Stomach (tissue), 9 donors: Measurements from ENCODE around the gene LRP3. TPM values are rescaled to one million over a fixed set of nuclear protein-coding genes. Genes with fewer than 3 reads are reported as not detected.
"Not testable (repeated sequence)": the region's sequence is repeated elsewhere in the genome, so short reads cannot be mapped to it uniquely, and the experiment has no call there.

Experiments
- DNase-seq, 2 donors: peaks; one replicate each; pipeline versions ENCODE4 v3.0.0 to v3.0.0-alpha.2; 2013 to 2019
- H3K27ac ChIP-seq, 5 donors: fragments of 200-600 bp in 4 of 5; sonication (generic) in 4 of 5; one replicate each; pipeline ENCODE4 v1.5.1; 2013 to 2019; ENCODE audit warnings: mild to moderate bottlenecking in 1 of 5, moderate library complexity in 1 of 5
- H3K27me3 ChIP-seq, 3 donors: fragments of 200-600 bp; sonication (generic); one replicate each; pipeline ENCODE4 v1.5.1; 2017 to 2019; ENCODE audit warnings: mixed run types in 1 of 3
- H3K36me3 ChIP-seq, 4 donors: fragments of 200-600 bp; sonication (generic); 1 replicate in 3 of 4; 2 replicates in 1 of 4; pipeline ENCODE4 v1.5.1; 2016 to 2019
- H3K4me1 ChIP-seq, 4 donors: fragments of 200-600 bp; sonication (generic); one replicate each; pipeline ENCODE4 v1.5.1; 2016 to 2019
- H3K4me3 ChIP-seq, 4 donors: fragments of 200-600 bp; sonication (generic) in 3 of 4; one replicate each; pipeline ENCODE4 v1.5.1; 2016 to 2019; ENCODE audit warnings: mild to moderate bottlenecking in 1 of 4
- H3K9me3 ChIP-seq, 4 donors: fragments of 200-600 bp; sonication (generic); one replicate each; pipeline ENCODE4 v1.5.1; 2016 to 2019
- EP300 ChIP-seq: sonication (generic); formaldehyde crosslinking; IDR thresholded peaks from one replicate; pipeline ENCODE4 v1.6.1; 2017; ENCODE audit warnings: antibody characterized with exemption
- POLR2A ChIP-seq, 4 donors: fragments of 450-650 bp; IDR thresholded peaks; one replicate each; pipeline ENCODE4 v1.6.1; 2016; ENCODE audit warnings: antibody characterized with exemption in 4 of 4, control low read depth in 2 of 4, mild to moderate bottlenecking in 1 of 4, moderate library complexity in 1 of 4
- POLR2AphosphoS5 ChIP-seq, 3 donors: sonication (generic); formaldehyde crosslinking; IDR thresholded peaks; one replicate each; pipeline ENCODE4 v1.6.1; 2016; ENCODE audit warnings: antibody characterized with exemption in 3 of 3
- WGBS, 5 donors: extraction: QIAGEN DNeasy Blood & Tissue Kit in 3 of 5; methylation state at CpG; one replicate each; pipeline versions ENCODE4 v1.1.5 to v1.1.7; 2013 to 2018; 5-methylcytosine and 5-hydroxymethylcytosine counted together
- intact Hi-C: fragments of 100-400 bp; cut with DNase I; formaldehyde crosslinking; loops from one replicate; pipeline ENCODE4 v1.15.1; 2023; ENCODE audit warnings: low total_unique reads
- polyA plus RNA-seq, 3 donors: library from polyadenylated mRNA; stranded (reverse); fragments of 200-250 nt; gene quantifications; one replicate each; pipeline ENCODE4 v1.2.3, GENCODE V29; 2013
- total RNA-seq, 5 donors: library from RNA; depleted of rRNA; stranded (reverse); fragments of >200 nt; gene quantifications; one replicate each; pipeline versions ENCODE4 v1.1.0 to v1.2.3, GENCODE V29; 2014 to 2016
- TF ChIP-seq, protein P1 (sequence below), 7 experiments: fragments of 450-650 bp in 4 of 7; fragments of 200-600 bp in 3 of 7; sonication (generic) in 3 of 7; IDR thresholded peaks; one replicate each; pipeline ENCODE4 v1.5.1; 2016 to 2019; ENCODE audit warnings: antibody characterized with exemption in 7 of 7, control low read depth in 2 of 7, mild to moderate bottlenecking in 1 of 7
- donor health status: healthy with polysubstance abuse.
- donor health status: Bipolar disorder and iron deficiency.
- donor health status: healthy.

The LRP3 gene
- total and polyA plus RNA-seq, 8 donors = 7.5 to 26.6 (median 12.8) TPM

DNA sequence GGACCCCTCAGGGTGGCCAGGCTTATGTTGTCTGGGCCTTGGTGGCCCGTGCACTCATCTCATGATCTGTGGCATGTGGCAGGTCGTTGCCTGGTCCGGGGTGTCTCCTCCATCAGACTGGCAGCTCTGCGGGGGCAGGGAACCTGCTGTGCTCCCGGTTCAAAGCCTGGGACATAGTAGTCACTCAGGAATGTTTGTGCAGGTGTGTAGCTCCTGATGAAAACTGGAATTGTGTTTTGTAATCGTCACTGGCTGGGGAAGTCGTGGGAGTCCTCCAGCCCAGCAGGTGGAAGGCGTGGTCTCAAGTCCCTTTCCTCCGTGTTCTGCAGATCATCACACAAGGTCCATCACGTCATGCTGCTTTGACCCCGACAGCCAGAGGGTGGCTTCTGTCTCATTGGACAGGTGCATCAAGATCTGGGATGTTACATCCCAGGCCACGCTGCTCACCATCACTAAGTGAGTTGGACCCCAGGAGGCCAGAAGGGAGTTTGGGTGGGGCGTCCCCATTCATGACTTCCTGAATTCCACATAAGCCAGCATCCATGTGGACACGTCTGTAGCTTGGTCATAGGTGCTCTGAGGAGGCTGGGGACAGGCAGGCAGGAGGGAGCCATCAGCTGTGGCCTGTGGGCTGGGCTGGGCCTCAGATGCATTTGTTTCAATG, 43.1 kb upstream of the LRP3 start:
- Histone ChIP-seq H3K4me1 (no peaks in the 10 kb centered on the region), H3K27ac (no peak overlapping the region), H3K4me3 (no peak overlapping the region), H3K9me3 (no peaks in the 10 kb centered on the region), H3K27me3 (no peaks in the 10 kb centered on the region), H3K36me3 (no peaks in the 10 kb centered on the region)
- WGBS, 5 donors = 57 to 65% (median 62%) methylated on average over 11 to 14 of the region's 14 CpGs
- TF ChIP-seq, protein P1, sequence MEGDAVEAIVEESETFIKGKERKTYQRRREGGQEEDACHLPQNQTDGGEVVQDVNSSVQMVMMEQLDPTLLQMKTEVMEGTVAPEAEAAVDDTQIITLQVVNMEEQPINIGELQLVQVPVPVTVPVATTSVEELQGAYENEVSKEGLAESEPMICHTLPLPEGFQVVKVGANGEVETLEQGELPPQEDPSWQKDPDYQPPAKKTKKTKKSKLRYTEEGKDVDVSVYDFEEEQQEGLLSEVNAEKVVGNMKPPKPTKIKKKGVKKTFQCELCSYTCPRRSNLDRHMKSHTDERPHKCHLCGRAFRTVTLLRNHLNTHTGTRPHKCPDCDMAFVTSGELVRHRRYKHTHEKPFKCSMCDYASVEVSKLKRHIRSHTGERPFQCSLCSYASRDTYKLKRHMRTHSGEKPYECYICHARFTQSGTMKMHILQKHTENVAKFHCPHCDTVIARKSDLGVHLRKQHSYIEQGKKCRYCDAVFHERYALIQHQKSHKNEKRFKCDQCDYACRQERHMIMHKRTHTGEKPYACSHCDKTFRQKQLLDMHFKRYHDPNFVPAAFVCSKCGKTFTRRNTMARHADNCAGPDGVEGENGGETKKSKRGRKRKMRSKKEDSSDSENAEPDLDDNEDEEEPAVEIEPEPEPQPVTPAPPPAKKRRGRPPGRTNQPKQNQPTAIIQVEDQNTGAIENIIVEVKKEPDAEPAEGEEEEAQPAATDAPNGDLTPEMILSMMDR (IDR thresholded peaks at IDR 0.05) = no peak
- TF ChIP-seq EP300 = no peak
- no peak for TF ChIP-seq POLR2AphosphoS5 (IDR thresholded peaks at IDR 0.05)
- TF ChIP-seq POLR2A (IDR thresholded peaks at IDR 0.05) = no peak
- intact Hi-C loops = no loop called here
- no peak for DNase-seq

DNA sequence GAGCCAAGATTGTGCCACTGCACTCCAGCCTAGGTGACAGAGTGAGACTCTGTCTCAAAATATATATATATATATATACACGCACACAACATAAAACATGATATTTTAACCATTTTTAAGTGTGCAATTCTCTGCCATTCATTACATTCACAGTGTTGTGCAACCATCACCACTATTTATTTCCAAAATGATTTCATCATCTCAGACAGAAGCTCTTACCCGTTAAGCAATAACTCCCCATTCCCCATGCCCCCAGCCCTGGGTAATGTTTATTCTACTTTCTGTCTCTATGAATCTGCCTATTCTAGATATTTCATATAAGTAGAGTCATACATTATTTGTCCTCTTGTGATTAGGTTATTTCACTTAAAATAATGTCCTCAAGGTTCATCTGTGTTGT, 42.0 kb upstream of the LRP3 start:
- 64 to 88% (median 87%) methylated on average over 2 of the region's 2 CpGs for WGBS, 5 donors
- intact Hi-C loops = no loop called here
- TF ChIP-seq, protein P1 (IDR thresholded peaks at IDR 0.05) = no peak
- no peak for TF ChIP-seq POLR2A (IDR thresholded peaks at IDR 0.05)
- TF ChIP-seq EP300 = no peak
- no peak for TF ChIP-seq POLR2AphosphoS5 (IDR thresholded peaks at IDR 0.05)
- no peak overlapping the region for H3K27ac ChIP-seq
- H3K4me3 ChIP-seq = no peak overlapping the region
- DNase-seq = no peak
- no peaks in the 10 kb centered on the region for H3K36me3 ChIP-seq
- H3K27me3 ChIP-seq = no peaks in the 10 kb centered on the region
- H3K4me1 ChIP-seq = no peaks in the 10 kb centered on the region
- no peaks in the 10 kb centered on the region for H3K9me3 ChIP-seq

DNA sequence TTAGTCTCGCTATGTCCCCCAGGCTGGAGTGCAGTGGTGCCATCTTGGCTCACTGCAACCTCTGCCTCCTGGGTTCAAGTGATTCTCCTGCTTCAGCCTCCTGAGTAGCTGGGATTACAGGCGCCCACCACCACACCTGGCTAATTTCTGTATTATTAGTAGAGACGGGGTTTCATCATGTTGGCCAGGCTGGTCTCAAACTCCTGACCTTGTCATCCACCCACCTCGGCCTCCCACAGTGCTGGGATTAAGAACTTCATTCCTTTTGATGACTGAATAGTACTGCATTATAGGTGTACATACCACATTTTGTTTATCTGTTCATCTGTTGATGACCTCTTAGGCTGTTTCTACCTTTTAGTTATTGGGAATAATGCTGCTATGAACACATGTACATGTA, 41.5 kb upstream of the LRP3 start:
- H3K4me3 ChIP-seq, intact Hi-C loops, H3K9me3 ChIP-seq, DNase-seq, H3K27ac ChIP-seq, H3K27me3 ChIP-seq, H3K36me3 ChIP-seq, H3K4me1 ChIP-seq: not testable (repeated sequence)
- 74 to 91% (median 81%) methylated on average over 4 of the region's 4 CpGs for WGBS, 5 donors

DNA sequence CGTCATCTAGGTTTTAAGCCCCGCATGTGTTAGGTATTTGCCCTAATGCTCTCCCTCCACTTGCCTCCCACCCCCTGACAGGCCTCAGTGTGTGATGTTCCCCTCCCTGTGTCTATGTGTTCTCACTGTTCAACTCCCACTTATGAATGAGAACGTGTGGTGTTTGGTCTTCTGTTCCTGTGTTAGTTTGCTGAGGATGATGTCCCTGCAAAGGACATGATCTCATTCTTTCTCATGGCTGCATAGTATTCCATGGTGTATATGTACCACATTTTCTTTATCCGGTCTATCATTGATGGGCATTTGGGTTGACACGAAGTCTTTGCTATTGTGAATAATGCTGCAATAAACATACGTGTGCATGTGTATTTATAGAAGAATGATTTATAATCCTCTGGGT, 39.8 kb upstream of the LRP3 start:
- 83 to 90% (median 86%) methylated on average over 6 of the region's 6 CpGs for WGBS, 5 donors
- intact Hi-C loops, H3K9me3 ChIP-seq, DNase-seq, H3K4me3 ChIP-seq, H3K4me1 ChIP-seq, H3K27ac ChIP-seq, H3K27me3 ChIP-seq, H3K36me3 ChIP-seq: not testable (repeated sequence)

DNA sequence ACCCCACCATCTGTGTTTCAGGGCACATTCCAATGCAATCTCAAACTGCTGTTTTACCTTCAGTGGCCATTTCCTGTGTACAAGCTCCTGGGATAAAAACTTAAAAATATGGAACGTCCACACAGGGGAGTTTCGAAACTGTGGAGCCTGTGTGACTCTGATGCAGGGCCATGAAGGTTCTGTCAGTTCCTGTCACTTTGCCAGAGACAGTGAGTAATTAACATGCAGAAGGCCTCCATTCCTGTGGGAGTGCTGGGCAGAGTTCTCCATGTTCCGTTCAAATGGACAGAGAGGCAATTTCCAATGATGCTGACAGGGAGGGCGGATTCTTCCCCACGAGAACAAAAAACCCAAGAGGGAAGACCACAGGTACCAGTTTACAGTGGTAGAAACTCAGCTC, 37.8 kb upstream of the LRP3 start:
- no peak overlapping the region for H3K4me3 ChIP-seq
- H3K4me1 ChIP-seq = no peaks in the 10 kb centered on the region
- TF ChIP-seq POLR2AphosphoS5 (IDR thresholded peaks at IDR 0.05) = no peak
- no peak for TF ChIP-seq EP300
- TF ChIP-seq, protein P1 (IDR thresholded peaks at IDR 0.05) = no peak
- TF ChIP-seq POLR2A (IDR thresholded peaks at IDR 0.05) = no peak
- DNase-seq = no peak
- no peak overlapping the region for H3K27ac ChIP-seq
- H3K27me3 ChIP-seq = no peaks in the 10 kb centered on the region
- no peaks in the 10 kb centered on the region for H3K9me3 ChIP-seq
- WGBS, 5 donors = 75 to 90% (median 81%) methylated on average over 5 of the region's 5 CpGs
- intact Hi-C loops = no loop called here
- H3K36me3 ChIP-seq = no peaks in the 10 kb centered on the region
